HUES64 (cell line): Measurements from ENCODE around the gene MAGI3.
A peak's percentile ranks its signal among the peaks of the same experiment; 100 is the strongest.
"Not testable (repeated sequence)": the region's sequence is repeated elsewhere in the genome, so short reads cannot be mapped to it uniquely, and the experiment has no call there.

Source experiments
- H3K27ac ChIP-seq: 2 replicates; pipeline ENCODE4 v1.7.0; 2013; ENCODE audit warnings: low read depth, low read length, inconsistent platforms
- H3K27me3 ChIP-seq: 2 replicates; pipeline ENCODE4 v1.6.1; 2013; ENCODE audit warnings: mild to moderate bottlenecking, low read length; ENCODE audit not compliant: insufficient read depth
- H3K36me3 ChIP-seq: 2 replicates; pipeline ENCODE4 v1.6.1; 2013; ENCODE audit warnings: mild to moderate bottlenecking, low read length; ENCODE audit not compliant: insufficient read depth
- H3K4me1 ChIP-seq: 2 replicates; pipeline ENCODE4 v1.6.1; 2013; ENCODE audit warnings: mild to moderate bottlenecking, low read length, moderate library complexity; ENCODE audit not compliant: insufficient read depth
- H3K4me3 ChIP-seq: 2 replicates; pipeline ENCODE4 v1.5.1; 2013; ENCODE audit warnings: mild to moderate bottlenecking, low read length, moderate library complexity
- H3K9ac ChIP-seq: 2 replicates; pipeline ENCODE4 v1.6.1; 2013; ENCODE audit warnings: mild to moderate bottlenecking, low read depth, low read length
- H3K9me3 ChIP-seq: 2 replicates; pipeline ENCODE4 v1.6.1; 2013; ENCODE audit warnings: low read depth, low read length; ENCODE audit not compliant: insufficient read depth
- WGBS: fragments of 150-250, 120-280 bp; methylation state at CpG from one replicate; pipeline ENCODE4 v1.1.7; 2013; ENCODE audit warnings: missing lambda C conversion rate; 5-methylcytosine and 5-hydroxymethylcytosine counted together

MAGI3 gene

DNA sequence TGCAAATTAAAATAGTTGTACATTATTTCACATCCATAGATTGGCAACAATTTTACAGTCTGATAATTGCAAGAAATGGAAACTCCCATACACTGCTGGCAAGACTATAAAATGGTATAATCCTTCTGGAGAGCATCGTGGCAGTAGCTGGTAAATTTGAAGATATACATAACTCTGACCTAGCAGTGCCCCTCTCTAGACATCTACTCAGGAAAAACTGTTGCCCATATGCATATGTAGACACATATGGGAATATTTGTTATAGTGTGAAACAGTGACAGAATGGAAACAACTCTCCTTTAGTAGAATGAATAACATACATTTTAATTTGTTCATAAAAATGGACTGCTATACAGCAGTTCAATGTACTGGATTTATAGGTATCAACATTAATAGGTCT is 191.8 kb downstream of the MAGI3 start:
- H3K27ac ChIP-seq: no peak overlapping the region
- H3K27me3 ChIP-seq: no peaks in the 10 kb centered on the region
- H3K9ac ChIP-seq: no peak overlapping the region
- no peaks in the 10 kb centered on the region for H3K9me3 ChIP-seq
- H3K4me3 ChIP-seq: no peak overlapping the region
- no peaks in the 10 kb centered on the region for H3K36me3 ChIP-seq
- 100% methylated on average over 1 of the region's 1 CpG for WGBS
- peaks cover 5% of the 10 kb centered on the region; the same call in 1 of the 2 replicates for H3K4me1 ChIP-seq

DNA sequence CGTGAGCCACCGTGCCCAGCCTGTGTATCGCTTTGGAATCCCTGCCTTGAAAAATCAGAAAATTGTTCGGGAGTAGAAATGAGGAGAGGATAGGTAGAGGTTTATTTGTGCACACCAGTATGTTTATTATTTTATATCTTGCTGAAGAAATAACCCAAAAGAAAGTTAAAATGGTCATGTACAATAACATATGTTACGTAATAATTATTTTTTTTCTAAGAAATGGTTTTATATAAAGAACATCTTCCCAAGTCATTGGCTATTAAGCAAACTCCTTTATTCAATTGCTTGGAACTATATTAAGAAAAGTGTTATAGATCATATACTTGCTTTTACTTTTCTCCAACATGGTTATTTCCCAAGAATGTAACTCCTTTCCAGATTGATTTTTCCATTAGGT is 197.2 kb downstream of the MAGI3 start:
- 67% methylated on average over 4 of the region's 5 CpGs for WGBS
- Histone ChIP-seq H3K27ac (no peak overlapping the region), H3K27me3 (no peaks in the 10 kb centered on the region), H3K9ac (no peak overlapping the region), H3K4me3 (no peak overlapping the region), H3K4me1 (no peaks in the 10 kb centered on the region), H3K9me3 (no peaks in the 10 kb centered on the region), H3K36me3 (no peaks in the 10 kb centered on the region)

DNA sequence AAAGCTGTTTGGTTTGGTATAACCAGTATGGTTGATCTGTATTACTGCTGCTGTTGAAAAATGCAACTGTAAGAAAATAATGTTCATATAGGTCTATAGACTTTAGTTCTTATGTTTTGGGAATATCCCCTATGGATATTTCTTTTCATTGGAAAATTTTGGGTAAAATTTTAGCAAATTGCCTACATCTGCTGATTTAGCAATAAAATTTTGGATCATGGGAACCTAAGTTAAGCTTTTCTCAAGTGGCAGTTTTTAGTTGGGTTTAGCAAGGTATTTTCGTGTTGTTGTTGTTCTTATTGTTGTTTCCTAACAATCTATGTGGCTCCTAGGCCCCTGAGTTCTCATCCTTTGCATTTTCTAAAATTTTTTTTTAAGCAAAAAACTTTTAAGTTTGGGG is 201.9 kb downstream of the MAGI3 start:
- Histone ChIP-seq H3K9me3 (peaks cover 6% of the 10 kb centered on the region; the same call in 1 of the 2 replicates), H3K27me3 (no peaks in the 10 kb centered on the region), H3K4me1 (no peaks in the 10 kb centered on the region), H3K27ac (no peak overlapping the region), H3K36me3 (peaks cover 20% of the 10 kb centered on the region; the same call in 1 of the 2 replicates), H3K9ac (no peak overlapping the region), H3K4me3 (no peak overlapping the region)
- 100% methylated on average over 1 of the region's 1 CpG for WGBS

DNA sequence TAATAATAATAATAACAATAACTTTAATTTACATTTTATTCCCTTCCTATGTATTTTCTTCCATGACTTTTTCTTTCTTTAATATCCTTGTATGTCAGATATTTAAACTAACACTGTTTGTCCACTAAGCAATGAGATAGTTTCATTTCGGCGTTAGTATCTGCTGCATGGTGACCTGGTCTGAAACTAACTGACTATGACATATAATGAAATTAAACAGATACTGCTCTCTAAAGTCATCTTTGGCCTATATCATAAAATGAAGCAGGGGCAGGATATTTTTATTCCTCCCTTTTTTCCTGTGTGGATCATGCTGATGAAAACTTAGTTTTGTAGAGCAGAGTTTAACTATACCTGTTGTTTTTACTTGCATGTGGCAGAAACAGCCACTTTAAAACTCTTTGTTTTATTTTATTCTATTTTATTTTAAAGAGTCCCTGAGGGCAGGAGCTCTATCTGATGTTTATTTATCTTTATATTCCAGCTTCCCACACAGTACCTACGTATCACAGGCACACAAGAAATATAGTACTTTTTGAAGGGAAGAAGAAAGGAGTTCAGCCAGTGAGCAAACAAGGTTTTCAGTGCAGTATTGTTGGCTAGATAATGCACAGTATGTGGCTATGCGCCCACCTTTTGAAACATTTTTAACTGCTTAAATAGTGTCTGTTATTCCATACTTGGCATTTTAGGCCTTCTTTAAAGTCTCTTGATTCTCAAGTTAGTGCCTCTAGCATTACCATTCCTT is 203.4 kb downstream of the MAGI3 start:
- Histone ChIP-seq H3K27me3 (no peaks in the 10 kb centered on the region), H3K9ac (no peak overlapping the region), H3K4me3 (no peak overlapping the region), H3K9me3 (peaks cover 11% of the 10 kb centered on the region; the same call in 1 of the 2 replicates), H3K36me3 (peaks cover 25% of the 10 kb centered on the region; the same call in 1 of the 2 replicates), H3K4me1 (no peaks in the 10 kb centered on the region), H3K27ac (no peak overlapping the region)
- WGBS: 94% methylated on average over 1 of the region's 4 CpGs

DNA sequence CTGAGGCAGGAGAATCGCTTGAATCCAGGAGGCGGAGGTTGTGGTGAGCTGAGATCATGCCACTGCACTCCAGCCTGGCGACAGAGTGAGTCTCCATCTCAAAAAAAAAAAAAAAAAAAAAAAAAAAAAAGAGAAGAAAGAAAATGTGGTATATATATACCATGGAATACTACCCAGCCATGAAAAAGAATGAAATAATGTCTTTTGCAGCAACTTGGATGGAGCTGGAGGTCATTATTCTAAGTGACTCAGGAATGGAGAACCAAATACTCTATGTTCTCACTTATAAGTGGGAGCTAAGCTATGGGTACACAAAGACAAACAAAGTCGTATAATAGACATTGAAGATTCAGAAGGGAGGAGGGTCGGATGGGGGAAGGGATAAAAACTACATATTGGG is 214.2 kb downstream of the MAGI3 start:
- not testable (repeated sequence) for H3K9ac ChIP-seq, H3K4me1 ChIP-seq
- whole genome bisulfite sequencing: 98% methylated on average over 4 of the region's 5 CpGs

GRCh38 chr1:113605146-113605545 is 214.8 kb downstream of the MAGI3 start:
- H3K4me3 ChIP-seq: no peak overlapping the region
- H3K27ac ChIP-seq: no peak overlapping the region
- no peaks in the 10 kb centered on the region for H3K27me3 ChIP-seq
- no peaks in the 10 kb centered on the region for H3K9me3 ChIP-seq
- H3K36me3 ChIP-seq: no peaks in the 10 kb centered on the region
- H3K4me1 ChIP-seq: no peaks in the 10 kb centered on the region
- H3K9ac ChIP-seq: no peak overlapping the region

More for the DNA sequence above, 214.2 kb downstream of the MAGI3 start:
- not testable (repeated sequence) for H3K27me3 ChIP-seq, H3K27ac ChIP-seq, H3K36me3 ChIP-seq, H3K9me3 ChIP-seq, H3K4me3 ChIP-seq

DNA sequence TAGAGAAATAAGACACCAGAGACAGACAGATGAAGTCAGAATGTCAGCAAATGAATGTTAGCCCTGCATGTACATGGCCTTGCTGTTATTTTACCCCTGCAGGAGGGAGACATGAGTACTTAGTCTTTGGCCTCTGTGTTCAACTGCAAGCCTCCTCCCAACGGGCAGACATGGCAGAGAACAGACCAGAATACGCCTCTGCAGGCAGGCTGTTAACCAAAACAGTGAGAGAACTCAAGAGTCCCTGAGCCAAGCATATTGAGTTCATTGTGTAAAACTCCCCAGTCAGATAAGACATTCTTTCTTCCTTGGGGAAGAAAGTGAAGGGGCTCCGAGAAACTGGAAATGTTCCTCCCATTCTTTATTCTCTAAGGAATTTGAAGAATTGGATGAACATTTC is 218.1 kb downstream of the MAGI3 start:
- Histone ChIP-seq H3K4me1 (peaks cover 3% of the 10 kb centered on the region; the same call in 1 of the 2 replicates), H3K9ac (no peak overlapping the region), H3K27me3 (no peaks in the 10 kb centered on the region), H3K4me3 (no peak overlapping the region), H3K9me3 (no peaks in the 10 kb centered on the region), H3K36me3 (no peaks in the 10 kb centered on the region), H3K27ac (no peak overlapping the region)
- 85% methylated on average over 2 of the region's 3 CpGs for WGBS

DNA sequence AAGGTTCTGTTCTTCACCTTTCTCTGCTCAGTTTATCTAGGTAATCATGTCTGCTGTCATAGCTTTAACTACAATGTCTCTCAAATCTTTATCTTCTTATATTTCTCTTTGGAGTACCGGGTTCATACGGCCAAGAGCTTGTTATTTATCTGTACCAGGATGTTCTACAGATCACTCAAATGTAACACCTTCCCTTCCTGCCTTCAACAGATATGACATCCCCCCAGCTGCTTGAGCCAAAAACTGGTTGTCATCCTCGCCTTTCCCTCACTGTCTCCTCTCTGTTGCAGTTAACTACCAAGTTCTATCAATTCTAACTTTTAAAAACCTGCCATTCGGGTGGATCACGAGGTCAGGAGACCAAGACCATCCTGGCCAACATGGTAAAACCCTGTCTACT is 220.1 kb downstream of the MAGI3 start:
- Histone ChIP-seq H3K27ac (no peak overlapping the region), H3K4me3 (no peak overlapping the region), H3K4me1 (peaks cover 10% of the 10 kb centered on the region), H3K27me3 (no peaks in the 10 kb centered on the region), H3K36me3 (no peaks in the 10 kb centered on the region), H3K9me3 (no peaks in the 10 kb centered on the region), H3K9ac (no peak overlapping the region)
- WGBS: 96% methylated on average over 5 of the region's 5 CpGs

DNA sequence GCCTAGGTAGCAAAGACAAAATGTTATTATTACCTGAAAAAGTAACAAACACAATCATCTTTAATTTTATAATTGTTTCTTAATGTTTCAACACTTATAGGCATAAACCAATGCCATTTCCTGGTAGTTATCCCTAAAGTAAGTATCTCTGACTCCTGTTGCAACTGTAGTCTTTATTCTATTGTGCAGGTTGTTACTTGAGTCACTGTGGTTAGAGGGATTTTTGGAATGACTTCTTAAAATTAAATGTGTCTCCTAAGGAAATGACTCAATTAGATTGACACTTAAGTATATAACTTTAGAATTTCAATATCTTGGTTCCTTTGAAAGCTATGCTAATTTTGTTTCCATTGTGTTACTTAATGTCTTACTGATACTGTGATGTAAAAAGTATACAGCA is 225.1 kb downstream of the MAGI3 start:
- Histone ChIP-seq H3K4me3 (no peak overlapping the region), H3K27me3 (no peaks in the 10 kb centered on the region), H3K36me3 (no peaks in the 10 kb centered on the region), H3K9me3 (no peaks in the 10 kb centered on the region), H3K4me1 (peaks cover 19% of the 10 kb centered on the region), H3K27ac (no peak overlapping the region), H3K9ac (no peak overlapping the region)

DNA sequence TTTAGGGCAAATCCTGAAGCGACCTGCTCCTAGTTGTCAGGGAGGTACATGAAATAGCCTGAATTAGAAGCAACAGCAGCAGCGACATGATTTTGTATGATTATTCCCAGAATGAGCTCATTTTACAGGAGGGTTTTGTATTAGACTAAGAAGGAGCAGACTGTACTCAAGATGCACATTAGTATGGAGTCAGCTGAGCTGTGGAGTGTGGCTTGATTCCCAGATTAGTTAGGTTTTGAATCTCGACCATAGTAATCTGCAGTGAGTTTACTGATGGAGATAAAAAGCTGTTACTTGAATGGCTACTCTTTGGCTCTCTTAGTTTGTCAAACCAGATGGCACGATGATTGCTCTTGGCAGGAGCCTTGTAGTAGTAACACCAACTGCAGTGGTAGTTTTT is 225.8 kb downstream of the MAGI3 start:
- no peaks in the 10 kb centered on the region for H3K27me3 ChIP-seq
- no peaks in the 10 kb centered on the region for H3K36me3 ChIP-seq
- no peaks in the 10 kb centered on the region for H3K9me3 ChIP-seq
- 90% methylated on average over 4 of the region's 4 CpGs for WGBS
- no peak overlapping the region for H3K4me3 ChIP-seq
- H3K27ac ChIP-seq: 0 out of 2 replicates have a peak overlapping the region, but pooled peaks have one; percentile 10
- peaks cover 19% of the 10 kb centered on the region for H3K4me1 ChIP-seq
- no peak overlapping the region for H3K9ac ChIP-seq

DNA sequence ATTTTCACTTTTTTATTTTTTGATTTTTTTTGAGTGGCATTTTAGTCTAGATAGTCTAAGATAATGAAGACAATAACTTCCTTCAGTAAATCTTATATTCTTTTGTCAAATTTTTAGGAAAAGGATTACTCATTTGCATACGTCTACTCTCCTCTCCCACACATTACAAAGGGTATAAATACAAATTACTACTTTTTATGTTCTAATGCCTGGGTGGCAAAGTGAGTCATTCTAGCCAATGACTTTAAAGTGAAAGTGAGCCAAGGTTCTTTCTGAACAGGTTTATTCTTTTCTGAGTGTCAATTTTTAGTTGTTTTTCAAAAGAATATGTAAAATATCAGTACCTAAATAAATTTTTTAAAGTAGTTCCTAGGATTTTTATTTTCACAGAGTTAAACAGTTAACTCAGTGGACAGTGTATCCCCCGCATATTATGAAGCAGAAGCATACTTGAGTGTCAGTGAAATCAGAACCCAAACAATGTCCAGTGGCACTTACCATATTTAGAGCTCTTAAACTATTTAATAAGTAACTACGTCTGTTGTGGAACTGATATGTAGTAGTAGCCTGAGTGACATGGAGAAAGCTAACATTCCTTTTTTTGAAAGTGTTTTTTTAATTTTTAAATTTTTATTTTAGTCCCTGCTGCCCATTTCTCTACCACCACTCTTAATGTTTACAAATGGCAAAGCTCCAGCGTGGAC is 227.3 kb downstream of the MAGI3 start:
- H3K27ac ChIP-seq: no peak overlapping the region
- no peak overlapping the region for H3K4me3 ChIP-seq
- H3K36me3 ChIP-seq: no peaks in the 10 kb centered on the region
- H3K9me3 ChIP-seq: no peaks in the 10 kb centered on the region
- no peak overlapping the region for H3K9ac ChIP-seq
- H3K27me3 ChIP-seq: no peaks in the 10 kb centered on the region
- peaks cover 19% of the 10 kb centered on the region for H3K4me1 ChIP-seq
- 100% methylated on average over 2 of the region's 4 CpGs for WGBS
